Measurements from ENCODE around the gene ARVCF.

DNA sequence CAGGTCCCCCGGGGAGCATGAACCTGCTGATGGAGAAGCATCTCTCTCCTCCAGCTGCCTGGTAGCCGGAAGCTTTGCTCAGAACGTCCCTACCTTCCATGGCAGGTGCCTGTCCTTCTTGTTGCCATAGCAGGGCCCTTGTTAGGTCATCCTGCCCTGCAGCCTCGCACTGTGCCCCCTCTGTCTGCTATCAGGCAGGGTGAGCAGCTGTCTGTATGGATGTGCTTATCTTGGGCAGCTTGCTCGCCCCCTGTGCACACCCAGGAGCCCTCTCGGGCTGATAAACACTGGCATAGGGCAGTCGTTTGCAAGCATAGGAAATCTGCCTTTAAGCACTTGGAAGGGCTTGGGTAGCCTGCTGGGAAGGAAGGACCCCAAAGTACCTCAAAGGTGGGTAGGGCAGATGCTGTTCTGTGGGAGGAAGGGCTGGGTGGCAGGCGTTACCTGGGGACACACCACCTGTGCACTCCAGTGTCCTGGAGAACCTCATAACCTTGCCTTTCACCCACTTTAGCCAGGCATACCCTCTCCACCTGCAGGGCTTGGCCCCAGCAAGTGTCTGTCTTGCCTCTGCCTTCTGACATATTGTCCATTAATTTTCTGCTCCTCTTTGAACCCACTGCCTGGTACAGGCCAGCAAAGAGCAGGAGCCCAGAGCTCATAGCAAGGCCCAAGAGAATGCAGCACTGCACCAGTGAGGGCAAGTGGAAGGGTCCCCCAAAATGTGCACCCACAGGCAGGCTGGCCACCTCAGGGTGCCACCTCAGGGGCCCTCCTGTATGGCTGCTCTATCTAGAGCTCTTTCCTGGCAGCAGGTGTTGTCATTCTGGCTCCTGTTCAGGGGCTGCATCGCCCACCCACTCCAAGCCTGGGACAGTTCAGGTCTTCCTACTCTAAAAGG, 83.0 kb downstream of the ARVCF start:
- no peak for TF ChIP-seq POLR2AphosphoS5 (IDR thresholded peaks at IDR 0.05; ENCODE audit: low read depth, low read length)
- no peak for TF ChIP-seq SIN3A (IDR thresholded peaks at IDR 0.05; ENCODE audit: borderline replicate concordance, insufficient read depth, low read length)
- TF ChIP-seq, protein P1, sequence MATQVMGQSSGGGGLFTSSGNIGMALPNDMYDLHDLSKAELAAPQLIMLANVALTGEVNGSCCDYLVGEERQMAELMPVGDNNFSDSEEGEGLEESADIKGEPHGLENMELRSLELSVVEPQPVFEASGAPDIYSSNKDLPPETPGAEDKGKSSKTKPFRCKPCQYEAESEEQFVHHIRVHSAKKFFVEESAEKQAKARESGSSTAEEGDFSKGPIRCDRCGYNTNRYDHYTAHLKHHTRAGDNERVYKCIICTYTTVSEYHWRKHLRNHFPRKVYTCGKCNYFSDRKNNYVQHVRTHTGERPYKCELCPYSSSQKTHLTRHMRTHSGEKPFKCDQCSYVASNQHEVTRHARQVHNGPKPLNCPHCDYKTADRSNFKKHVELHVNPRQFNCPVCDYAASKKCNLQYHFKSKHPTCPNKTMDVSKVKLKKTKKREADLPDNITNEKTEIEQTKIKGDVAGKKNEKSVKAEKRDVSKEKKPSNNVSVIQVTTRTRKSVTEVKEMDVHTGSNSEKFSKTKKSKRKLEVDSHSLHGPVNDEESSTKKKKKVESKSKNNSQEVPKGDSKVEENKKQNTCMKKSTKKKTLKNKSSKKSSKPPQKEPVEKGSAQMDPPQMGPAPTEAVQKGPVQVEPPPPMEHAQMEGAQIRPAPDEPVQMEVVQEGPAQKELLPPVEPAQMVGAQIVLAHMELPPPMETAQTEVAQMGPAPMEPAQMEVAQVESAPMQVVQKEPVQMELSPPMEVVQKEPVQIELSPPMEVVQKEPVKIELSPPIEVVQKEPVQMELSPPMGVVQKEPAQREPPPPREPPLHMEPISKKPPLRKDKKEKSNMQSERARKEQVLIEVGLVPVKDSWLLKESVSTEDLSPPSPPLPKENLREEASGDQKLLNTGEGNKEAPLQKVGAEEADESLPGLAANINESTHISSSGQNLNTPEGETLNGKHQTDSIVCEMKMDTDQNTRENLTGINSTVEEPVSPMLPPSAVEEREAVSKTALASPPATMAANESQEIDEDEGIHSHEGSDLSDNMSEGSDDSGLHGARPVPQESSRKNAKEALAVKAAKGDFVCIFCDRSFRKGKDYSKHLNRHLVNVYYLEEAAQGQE (IDR thresholded peaks at IDR 0.05; ENCODE audit: insufficient read depth in 1 of 2, low read depth in 2 of 2, low read length in 2 of 2), result no peak
- no peak for TF ChIP-seq TAF1 (IDR thresholded peaks at IDR 0.05; ENCODE audit: borderline replicate concordance, insufficient read depth, low read length)
- TF ChIP-seq FOXP2 (optimal IDR thresholded peaks at IDR 0.05; ENCODE audit: borderline replicate concordance, extremely low read depth, extremely low read length, insufficient read depth), result no peak

Measured in PFSK-1 (cell line).